Lung (tissue), 12 donors: ENCODE measurements around the gene TSPAN17. TPM values are rescaled to one million over a fixed set of nuclear protein-coding genes. Genes with fewer than 3 reads are reported as not detected.

Experiments used
- ATAC-seq: fragments of 200-7000 bp; cut with Tn5 transposase; one replicate; pipeline ENCODE4 v1.9.1; 2020; ENCODE audit warnings: moderate number of reproducible peaks; ENCODE audit not compliant: insufficient read depth, low FRiP score
- DNase-seq, 3 donors: peaks; one replicate each; pipeline ENCODE4 v3.0.0-alpha.2; 2013 to 2017
- H3K27ac ChIP-seq, 2 donors: one replicate each; pipeline ENCODE4 v1.5.1; 2013; ENCODE audit warnings: mild to moderate bottlenecking in 2 of 2, moderate library complexity in 2 of 2, control low read depth in 1 of 2, inconsistent platforms in 1 of 2, low read depth in 1 of 2, low read length in 1 of 2
- H3K27me3 ChIP-seq, 3 donors: one replicate each; pipeline ENCODE4 v1.5.1; 2013; ENCODE audit warnings: low read length in 2 of 3; ENCODE audit not compliant: control insufficient read depth in 3 of 3, insufficient read depth in 3 of 3
- H3K36me3 ChIP-seq, 4 donors: one replicate each; pipeline ENCODE4 v1.5.1; 2013; ENCODE audit warnings: low read length in 4 of 4, mild to moderate bottlenecking in 1 of 4, moderate library complexity in 1 of 4; ENCODE audit not compliant: control insufficient read depth in 4 of 4, insufficient read depth in 4 of 4
- H3K4me1 ChIP-seq, 5 donors: one replicate each; pipeline ENCODE4 v1.5.1; 2013; ENCODE audit warnings: low read length in 5 of 5, mild to moderate bottlenecking in 2 of 5, moderate library complexity in 1 of 5; ENCODE audit not compliant: control insufficient read depth in 5 of 5, insufficient read depth in 5 of 5
- H3K4me3 ChIP-seq: one replicate; pipeline ENCODE4 v1.5.1; 2013; ENCODE audit warnings: mild to moderate bottlenecking, control low read depth, moderate library complexity
- H3K9ac ChIP-seq, 2 donors: one replicate each; pipeline ENCODE4 v1.5.1; 2013; ENCODE audit warnings: low read length in 2 of 2, control low read depth in 1 of 2; ENCODE audit not compliant: insufficient read depth in 1 of 2
- H3K9me3 ChIP-seq, 4 donors: one replicate each; pipeline ENCODE4 v1.5.1; 2013; ENCODE audit warnings: low read length in 3 of 4, mild to moderate bottlenecking in 1 of 4, moderate library complexity in 1 of 4; ENCODE audit not compliant: control insufficient read depth in 4 of 4, insufficient read depth in 3 of 4
- CTCF ChIP-seq: IDR thresholded peaks from 2 replicates; pipeline ENCODE4 v1.5.1; 2012; ENCODE audit warnings: mild to moderate bottlenecking; ENCODE audit errors: control extremely low read depth, extremely low read depth
- WGBS, 2 donors: extraction: QIAGEN DNeasy Blood & Tissue Kit; methylation state at CpG; one replicate each; pipeline ENCODE4 v1.1.7; 2013; 5-methylcytosine and 5-hydroxymethylcytosine counted together
- polyA plus RNA-seq, 2 donors: library from polyadenylated mRNA; stranded (reverse); fragments of 200-250 nt; gene quantifications; one replicate each; pipeline ENCODE4 v1.2.1, GENCODE V29; 2013
- total RNA-seq, 2 donors: library from RNA; depleted of rRNA in 1 of 2; stranded (reverse); fragments of >200 nt in 1 of 2; gene quantifications; one replicate each; pipeline ENCODE4 v1.2.1, GENCODE V29; 2014 to 2021
- donor health status: control.
- donor health status: control.
- donor health status: Bipolar disorder and iron deficiency.
- donor health status: healthy.
- donor health status: DM: yes; HTN: yes; CAD: no.

Gene TSPAN17
- total and polyA plus RNA-seq, 4 donors, result 14.8 to 37.4 (median 27.8) TPM

GRCh38 chr5:176647843-176648473, 674 bp downstream of the TSPAN17 start:
- 10 to 18% methylated on average over 20 of the region's 20 CpGs for WGBS, 2 donors
- no peaks in the 10 kb centered on the region for H3K27me3 ChIP-seq
- H3K4me3 ChIP-seq, result peak overlapping the region; percentile 62
- no peaks in the 10 kb centered on the region for H3K9me3 ChIP-seq
- ATAC-seq (no peak), DNase-seq (peak; percentile 45 to 69 (median 60))
- peaks cover 0 to 9% (median 0%) of the 10 kb centered on the region in 4 donors for H3K36me3 ChIP-seq
- TF ChIP-seq CTCF, result no peak
- no peak overlapping the region for H3K27ac ChIP-seq
- H3K9ac ChIP-seq, result no peak overlapping the region
- H3K4me1 ChIP-seq, result peaks cover 0 to 14% (median 4%) of the 10 kb centered on the region in 5 donors

- WGBS, 2 donors, result 72 to 74% methylated on average over 15 of the region's 15 CpGs
- TF ChIP-seq CTCF, result no peak
- Histone ChIP-seq H3K4me3 (no peak overlapping the region), H3K9ac (no peak overlapping the region), H3K36me3 (peaks cover 0 to 14% (median 4%) of the 10 kb centered on the region in 4 donors), H3K4me1 (peaks cover 0 to 14% (median 4%) of the 10 kb centered on the region in 5 donors), H3K27ac (no peak overlapping the region), H3K27me3 (no peaks in the 10 kb centered on the region), H3K9me3 (no peaks in the 10 kb centered on the region)
- no peak for ATAC-seq
- no peak for DNase-seq
These were observed 1.4 kb downstream of the TSPAN17 start for GRCh38 chr5:176648474-176649194.

- Histone ChIP-seq H3K27me3 (no peaks in the 10 kb centered on the region), H3K27ac (no peak overlapping the region), H3K4me3 (no peak overlapping the region), H3K9ac (no peak overlapping the region), H3K9me3 (no peaks in the 10 kb centered on the region), H3K4me1 (peaks cover 0 to 14% (median 4%) of the 10 kb centered on the region in 5 donors), H3K36me3 (peaks cover 0 to 18% (median 14%) of the 10 kb centered on the region in 4 donors)
- ATAC-seq, result no peak
- TF ChIP-seq CTCF, result no peak
- WGBS, 2 donors, result 82 to 88% methylated on average over 8 of the region's 8 CpGs
- DNase-seq, result no peak
These were observed 3.1 kb downstream of the TSPAN17 start for GRCh38 chr5:176650354-176650884.
